ENCODE results near the gene NR1H3.
"Not testable (repeated sequence)": the region's sequence is repeated elsewhere in the genome, so short reads cannot be mapped to it uniquely, and the experiment has no call there.

Gene NR1H3

DNA sequence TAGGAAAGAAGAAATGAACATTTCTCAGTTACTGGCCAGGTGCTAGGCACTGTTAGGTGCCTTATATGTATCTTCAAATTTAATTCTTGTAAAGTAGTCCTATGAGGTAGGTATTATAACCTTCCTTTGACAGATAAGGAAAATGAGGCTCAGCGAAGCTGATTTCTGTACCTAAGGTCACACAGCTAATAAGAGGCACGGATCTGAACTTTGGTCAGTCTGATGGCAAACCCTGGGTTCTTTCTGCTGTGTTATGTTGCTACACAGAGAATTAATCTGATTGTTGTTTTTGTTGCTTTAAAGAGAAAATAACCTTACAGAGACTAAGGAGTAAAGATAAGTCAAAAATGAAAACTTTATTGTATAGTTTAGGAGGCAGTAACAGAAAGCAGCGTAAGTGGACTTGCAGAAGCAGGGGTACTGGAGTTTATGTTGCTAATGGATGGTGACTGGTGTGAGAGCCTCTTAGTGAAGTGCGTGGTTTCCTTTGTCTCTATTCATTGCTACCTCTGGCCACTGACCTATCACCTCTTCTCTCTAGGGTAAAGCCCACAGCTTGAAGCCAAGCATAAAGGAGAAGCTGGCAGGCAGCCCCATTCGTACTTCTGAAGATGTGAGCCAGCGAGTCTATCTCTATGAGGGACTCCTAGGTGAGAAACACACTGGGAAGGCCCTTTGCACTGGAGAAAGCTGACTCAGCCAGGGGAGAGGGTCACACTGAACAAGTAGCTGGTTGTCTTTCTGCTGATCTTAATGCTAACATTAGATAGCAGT, 50.4 kb downstream of the NR1H3 start:
- no peak for DNase-seq

- DNase-seq, result no peak
Observed at GRCh38 chr11:47314992-47315391, 57.2 kb downstream of the NR1H3 start.

DNA sequence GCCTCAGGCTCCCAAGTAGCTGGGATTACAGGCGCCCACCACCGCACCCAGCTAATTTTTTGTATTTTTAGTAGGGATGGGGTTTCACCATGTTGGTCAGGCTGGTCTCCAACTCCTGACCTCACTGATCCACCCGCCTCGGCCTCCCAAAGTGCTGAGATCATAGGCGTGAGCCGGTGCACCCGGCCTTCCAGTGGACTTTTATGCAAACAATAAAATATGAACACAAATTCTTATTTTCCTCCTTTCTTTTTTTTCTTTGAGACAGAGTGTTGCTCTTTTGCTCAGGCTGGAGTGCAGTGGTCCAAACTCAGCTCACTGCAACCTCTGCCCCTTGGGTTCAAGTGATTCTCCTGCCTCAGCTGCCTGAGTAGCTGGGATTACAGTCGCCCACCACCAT, 58.7 kb downstream of the NR1H3 start:
- not testable (repeated sequence) for DNase-seq

- DNase-seq, result no peak
Observed at GRCh38 chr11:47317064-47317828, 59.5 kb downstream of the NR1H3 start.

- DNase-seq, result no peak
Observed at GRCh38 chr11:47318166-47318565, 60.4 kb downstream of the NR1H3 start.

Measured in kidney glomerular epithelial cell (primary cell).